Urothelium cell line (cell line): ENCODE results near the gene HOMER3.

Source experiments
- DNase-seq: peaks from one replicate; pipeline ENCODE4 v3.0.0; 2011; ENCODE audit warnings: low spot score, mixed read lengths
- FAIRE-seq: peaks from 2 replicates; lab custom pipeline; 2011; peaks lifted over from hg19 to GRCh38; lab: Jason Lieb, UNC

HOMER3 gene

GRCh38 chr19:18940769-18941627, at the start of gene HOMER3:
HOMER3 (minus strand) TSS chr19:18941217; CDS start chr19:18938982, 2,235 bp downstream.
- FAIRE-seq = no peak
- peak; percentile 83 for DNase-seq

GRCh38 chr19:18990128-18990708, 49.2 kb upstream of the HOMER3 start:
- FAIRE-seq (no peak), DNase-seq (no peak)

GRCh38 chr19:18989316-18989715, 48.3 kb upstream of the HOMER3 start:
- FAIRE-seq = no peak

GRCh38 chr19:18987456-18987855, 46.4 kb upstream of the HOMER3 start:
- DNase-seq = no peak

More at GRCh38 chr19:18989316-18989715, 48.3 kb upstream of the HOMER3 start:
- DNase-seq = no peak

GRCh38 chr19:18985257-18985656, 44.2 kb upstream of the HOMER3 start:
- FAIRE-seq (no peak), DNase-seq (no peak)

More at GRCh38 chr19:18987456-18987855, 46.4 kb upstream of the HOMER3 start:
- no peak for FAIRE-seq

- no peak for FAIRE-seq
- no peak for DNase-seq
These were observed 43.2 kb upstream of the HOMER3 start for GRCh38 chr19:18984251-18984650.

- DNase-seq (no peak), FAIRE-seq (no peak)
These were observed 41.7 kb upstream of the HOMER3 start for GRCh38 chr19:18982669-18983068.

- FAIRE-seq (no peak), DNase-seq (no peak)
These were observed 39.5 kb upstream of the HOMER3 start for GRCh38 chr19:18980432-18981020.

GRCh38 chr19:18978616-18979015, 37.6 kb upstream of the HOMER3 start:
- no peak for DNase-seq
- no peak for FAIRE-seq

- FAIRE-seq (no peak), DNase-seq (no peak)
These were observed 34.9 kb upstream of the HOMER3 start for GRCh38 chr19:18975869-18976268.

GRCh38 chr19:18975011-18975410, 34.0 kb upstream of the HOMER3 start:
- FAIRE-seq (no peak), DNase-seq (no peak)

GRCh38 chr19:18972851-18973250, 31.8 kb upstream of the HOMER3 start:
- no peak for FAIRE-seq
- DNase-seq = no peak

- FAIRE-seq = no peak
These were observed 31.3 kb upstream of the HOMER3 start for GRCh38 chr19:18972301-18972811.

GRCh38 chr19:18969931-18970659, 29.1 kb upstream of the HOMER3 start:
- no peak for FAIRE-seq
- no peak for DNase-seq

More at GRCh38 chr19:18972301-18972811, 31.3 kb upstream of the HOMER3 start:
- no peak for DNase-seq

GRCh38 chr19:18967358-18968146, 26.5 kb upstream of the HOMER3 start:
- FAIRE-seq (no peak), DNase-seq (peak; percentile 35)

- no peak for DNase-seq
- no peak for FAIRE-seq
These were observed 25.3 kb upstream of the HOMER3 start for GRCh38 chr19:18966307-18966706.

GRCh38 chr19:18964121-18964520, 23.1 kb upstream of the HOMER3 start:
- FAIRE-seq = no peak
- no peak for DNase-seq

- FAIRE-seq (no peak), DNase-seq (no peak)
These were observed 21.0 kb upstream of the HOMER3 start for GRCh38 chr19:18961767-18962620.

- FAIRE-seq (no peak), DNase-seq (no peak)
These were observed 19.4 kb upstream of the HOMER3 start for GRCh38 chr19:18960370-18960769.
